Activated gamma-delta T cell treated with Interleukin-2 at 50 U/mL for 16 hours (primary cell): ENCODE data around the gene ARID5B.

ENCODE experiments used
- DNase-seq: peaks from one replicate; pipeline ENCODE4 v3.0.0-alpha.2; 2020

Gene ARID5B

GRCh38 chr10:61900829-61901792 lies at the start of gene ARID5B:
ARID5B (plus strand) TSS chr10:61901699; CDS start chr10:61901710, 11 bp downstream.
- DNase-seq: peak; percentile 39

GRCh38 chr10:61852261-61852660 lies 49.2 kb upstream of the ARID5B start:
- DNase-seq: no peak

- DNase-seq: no peak
Observed at GRCh38 chr10:61855771-61856170, 45.7 kb upstream of the ARID5B start.

GRCh38 chr10:61857746-61858145 lies 43.8 kb upstream of the ARID5B start:
- no peak for DNase-seq

- no peak for DNase-seq
Observed at GRCh38 chr10:61859786-61860185, 41.7 kb upstream of the ARID5B start.

- no peak for DNase-seq
Observed at GRCh38 chr10:61860964-61861758, 40.3 kb upstream of the ARID5B start.

GRCh38 chr10:61863981-61864380 lies 37.5 kb upstream of the ARID5B start:
- DNase-seq: no peak

- DNase-seq: no peak
Observed at GRCh38 chr10:61866700-61867368, 34.7 kb upstream of the ARID5B start.

- DNase-seq: peak; percentile 9
Observed at GRCh38 chr10:61867374-61867773, 34.1 kb upstream of the ARID5B start.

- peak; percentile 59 for DNase-seq
Observed at GRCh38 chr10:61867817-61868216, 33.7 kb upstream of the ARID5B start.

- no peak for DNase-seq
Observed at GRCh38 chr10:61869041-61869675, 32.3 kb upstream of the ARID5B start.

- DNase-seq: no peak
Observed at GRCh38 chr10:61869774-61870525, 31.5 kb upstream of the ARID5B start.

GRCh38 chr10:61870526-61870895 lies 31.0 kb upstream of the ARID5B start:
- DNase-seq: no peak

- no peak for DNase-seq
Observed at GRCh38 chr10:61871487-61871886, 30.0 kb upstream of the ARID5B start.

GRCh38 chr10:61877887-61878739 lies 23.4 kb upstream of the ARID5B start:
- DNase-seq: no peak

- no peak for DNase-seq
Observed at GRCh38 chr10:61878740-61879068, 22.8 kb upstream of the ARID5B start.

GRCh38 chr10:61882621-61883370 lies 18.7 kb upstream of the ARID5B start:
- no peak for DNase-seq

GRCh38 chr10:61883371-61884025 lies 18.0 kb upstream of the ARID5B start:
- DNase-seq: no peak

- DNase-seq: no peak
Observed at GRCh38 chr10:61887772-61888171, 13.7 kb upstream of the ARID5B start.

GRCh38 chr10:61888744-61889143 lies 12.8 kb upstream of the ARID5B start:
- no peak for DNase-seq
